IMR-90 (cell line): ENCODE data around the gene CMA1. TPM values are rescaled to one million over a fixed set of nuclear protein-coding genes. Genes with fewer than 3 reads are reported as not detected.

Experiments used
- ATAC-seq: fragments of 200-7000 bp; cut with Tn5 transposase; 2 replicates; pipeline ENCODE4 v1.9.1; 2020; ENCODE audit warnings: low read depth, mild to moderate bottlenecking, moderate library complexity
- BruUV-seq: library from RNA; stranded (reverse); fragments of 400-500 nt; replicated peaks from 2 replicates; lab custom pipeline; 2021; lab: Mats Ljungman, UMichigan
- CTCF ChIA-PET: fragments of 300-600 bp; formaldehyde crosslinking; extraction: SDS; loops from one replicate; lab custom pipeline; 2021; ENCODE audit warnings: antibody characterized with exemption; lab: Yijun Ruan, JAX
- POLR2A ChIA-PET: fragments of 300-600 bp; sonication (Branson Sonifier 250); formaldehyde crosslinking; loops from one replicate; lab custom pipeline; 2022; ENCODE audit warnings: antibody characterized with exemption; ENCODE audit not compliant: unreplicated experiment; lab: Charles Lee
- DNase-seq: peaks from one replicate; pipeline ENCODE4 v3.0.0; 2013
- H2AFZ ChIP-seq: replicated peaks from 2 replicates; pipeline ENCODE3; 2013; ENCODE audit warnings: low read length, mild to moderate bottlenecking; ENCODE audit not compliant: poor library complexity
- H2AK5ac ChIP-seq: 2 replicates; pipeline ENCODE4 v1.6.1; 2013; ENCODE audit warnings: low read depth, low read length, inconsistent platforms
- H2AK9ac ChIP-seq: replicated peaks from 2 replicates; pipeline ENCODE3; 2013; ENCODE audit warnings: mild to moderate bottlenecking, low read depth, low read length, moderate library complexity; ENCODE audit not compliant: poor library complexity
- H2BK120ac ChIP-seq: 2 replicates; pipeline ENCODE4 v1.6.1; 2013; ENCODE audit warnings: low read depth, low read length, inconsistent platforms
- H2BK15ac ChIP-seq: 3 replicates; pipeline ENCODE4 v1.6.1; 2013; ENCODE audit warnings: low read depth, low read length, inconsistent platforms
- H2BK20ac ChIP-seq: 2 replicates; pipeline ENCODE4 v1.6.1; 2013; ENCODE audit warnings: low read depth, mild to moderate bottlenecking, inconsistent platforms, low read length, moderate library complexity
- H2BK5ac ChIP-seq: 2 replicates; pipeline ENCODE4 v1.6.1; 2013; ENCODE audit warnings: mild to moderate bottlenecking, low read depth, low read length, inconsistent platforms; ENCODE audit not compliant: poor library complexity, severe bottlenecking
- H3K14ac ChIP-seq: replicated peaks from 2 replicates; pipeline ENCODE4 v1.6.1; 2013; ENCODE audit warnings: low read depth, low read length, inconsistent platforms
- H3K18ac ChIP-seq: 2 replicates; pipeline ENCODE4 v1.6.1; 2013; ENCODE audit warnings: low read depth, low read length, control low read depth
- H3K23ac ChIP-seq: 2 replicates; pipeline ENCODE4 v1.6.1; 2013; ENCODE audit warnings: low read depth, low read length, inconsistent platforms
- H3K27ac ChIP-seq: 2 replicates; pipeline ENCODE4 v1.5.1; 2013; ENCODE audit warnings: mild to moderate bottlenecking, control low read depth, low read length; ENCODE audit not compliant: insufficient read depth
- H3K27me3 ChIP-seq: 2 replicates; pipeline ENCODE4 v1.6.1; 2013; ENCODE audit warnings: low read length; ENCODE audit not compliant: control insufficient read depth, insufficient read depth
- H3K36me3 ChIP-seq: 2 replicates; pipeline ENCODE4 v1.6.1; 2013; ENCODE audit warnings: low read length, mixed read lengths; ENCODE audit not compliant: control insufficient read depth, insufficient read depth
- H3K4ac ChIP-seq: 2 replicates; pipeline ENCODE4 v1.6.1; 2013; ENCODE audit warnings: low read depth, low read length, inconsistent platforms
- H3K4me1 ChIP-seq: 2 replicates; pipeline ENCODE4 v1.6.1; 2013; ENCODE audit warnings: low read length, mixed read lengths; ENCODE audit not compliant: control insufficient read depth, insufficient read depth
- H3K4me2 ChIP-seq: 2 replicates; pipeline ENCODE4 v1.6.1; 2013; ENCODE audit warnings: low read depth, mild to moderate bottlenecking, control low read depth, low read length, moderate library complexity
- H3K4me3 ChIP-seq: 2 replicates; pipeline ENCODE4 v1.5.1; 2013; ENCODE audit warnings: low read depth, mild to moderate bottlenecking, control low read depth, low read length, moderate library complexity; ENCODE audit not compliant: insufficient read depth
- H3K56ac ChIP-seq: 2 replicates; pipeline ENCODE4 v1.6.1; 2013; ENCODE audit warnings: low read length, inconsistent platforms; ENCODE audit not compliant: insufficient read depth; ENCODE audit errors: extremely low read depth
- H3K79me1 ChIP-seq, 2 experiments: 2 replicates each; pipeline ENCODE4 v1.6.1; 2013; ENCODE audit warnings: low read length in 2 of 2, inconsistent platforms in 1 of 2, low read depth in 1 of 2
- H3K9ac ChIP-seq: 2 replicates; pipeline ENCODE4 v1.6.1; 2013; ENCODE audit warnings: low read depth, low read length, control low read depth
- H3K9me1 ChIP-seq: 2 replicates; pipeline ENCODE4 v1.6.1; 2013; ENCODE audit warnings: low read length, inconsistent platforms; ENCODE audit not compliant: insufficient read depth
- H3K9me3 ChIP-seq: 2 replicates; pipeline ENCODE4 v1.6.1; 2013; ENCODE audit warnings: low read length; ENCODE audit not compliant: control insufficient read depth, insufficient read depth
- H4K20me1 ChIP-seq: 2 replicates; pipeline ENCODE4 v1.6.1; 2013; ENCODE audit warnings: low read length, inconsistent platforms; ENCODE audit not compliant: insufficient read depth
- H4K5ac ChIP-seq: 2 replicates; pipeline ENCODE4 v1.6.1; 2013; ENCODE audit warnings: mild to moderate bottlenecking, low read depth, low read length, control low read depth
- H4K8ac ChIP-seq, 2 experiments: 2 replicates each; pipeline ENCODE4 v1.6.1; 2013; ENCODE audit warnings: low read depth in 2 of 2, low read length in 2 of 2, control low read depth in 1 of 2, inconsistent platforms in 1 of 2
- H4K91ac ChIP-seq: 2 replicates; pipeline ENCODE4 v1.6.1; 2013; ENCODE audit warnings: low read depth, low read length, inconsistent platforms; ENCODE audit not compliant: insufficient read depth
- WGBS, 2 experiments: methylation state at CpG; one replicate each; pipeline versions ENCODE4 v1.1.5 to v1.1.7; 2013; ENCODE audit warnings: missing lambda C conversion rate in 2 of 2; ENCODE audit not compliant: insufficient read length in 1 of 2; ENCODE audit errors: extremely low coverage in 2 of 2; 5-methylcytosine and 5-hydroxymethylcytosine counted together
- dilution Hi-C: fragments of 300-500 bp; cut with HindIII; formaldehyde crosslinking; loops from one replicate; pipeline ENCODE4 v1.14.3; 2018; ENCODE audit warnings: low sequenced_read_pairs; ENCODE audit not compliant: unreplicated experiment
- in situ Hi-C: fragments of 300-500 bp; cut with MboI; formaldehyde crosslinking; loops from 3 replicates; pipeline ENCODE4 v1.14.3; 2019; ENCODE audit warnings: low sequenced_read_pairs, inconsistent platforms, mixed read lengths
- intact Hi-C: fragments of 100-400 bp; cut with micrococcal nuclease; formaldehyde crosslinking; loops from 2 replicates; pipeline ENCODE4 v1.10.0; 2022
- polyA plus RNA-seq, 3 experiments: library from polyadenylated mRNA; depleted of rRNA; stranded (reverse); fragments of >200 nt; gene quantifications; 2 replicates each; pipeline ENCODE4 v1.2.3, GENCODE V29; 2012; ENCODE audit warnings: low replicate concordance in 1 of 3
- total RNA-seq: library from RNA; depleted of rRNA; stranded (reverse); fragments of >200 nt; gene quantifications from 2 replicates; pipeline ENCODE4 v1.2.3, GENCODE V29; 2012
- TF ChIP-seq, protein P1 (sequence below): fragments of 150-350 bp; IDR thresholded peaks from 2 replicates; pipeline ENCODE4 v1.6.1; 2017; ENCODE audit warnings: mild to moderate bottlenecking, antibody characterized with exemption, low read length, low read depth
- TF ChIP-seq, protein P2 (sequence below): fragments of 150-350 bp; IDR thresholded peaks from 2 replicates; pipeline ENCODE4 v1.6.1; 2016; ENCODE audit warnings: low read depth, mild to moderate bottlenecking, low read length, moderate library complexity, borderline replicate concordance

The CMA1 gene
- total and polyA plus RNA-seq, 2 of the 4 experiments (the other 2 are of a cell fraction): not detected

DNA sequence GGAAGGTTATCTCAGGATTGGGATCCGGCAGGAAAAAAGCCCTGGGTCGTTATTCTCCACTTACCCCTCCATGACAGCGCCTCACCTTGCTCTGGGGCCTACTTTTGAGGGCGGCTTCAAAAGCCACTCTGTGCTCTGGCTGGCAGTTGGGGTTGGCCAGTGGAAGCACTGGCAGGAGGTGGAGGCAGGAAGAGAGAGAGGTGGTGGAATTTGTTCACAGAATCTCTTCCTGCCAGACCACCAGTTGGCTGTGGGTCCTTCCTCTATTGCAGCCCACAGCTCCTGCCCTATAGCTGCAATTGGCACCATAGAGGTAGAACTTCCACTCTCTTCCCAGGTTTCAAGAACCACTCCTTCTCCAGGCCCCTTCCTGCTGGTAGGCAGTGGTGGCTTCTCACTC lies 32.8 kb downstream of the CMA1 start:
- H4K91ac ChIP-seq: no peak overlapping the region
- H2BK120ac ChIP-seq: no peak overlapping the region
- H3K23ac ChIP-seq: no peak overlapping the region
- no peak overlapping the region for H2AFZ ChIP-seq
- H3K27me3 ChIP-seq: no peaks in the 10 kb centered on the region
- WGBS, 2 experiments: no CpG with 5 or more reads among the region's 4 CpGs
- BruUV-seq: no TSS peak
- H2BK5ac ChIP-seq: no peak overlapping the region
- in situ Hi-C loops: no loop called here
- no peak overlapping the region for H2BK15ac ChIP-seq
- CTCF ChIA-PET: no interaction called here
- no peak overlapping the region for H3K18ac ChIP-seq
- H3K4me1 ChIP-seq: no peaks in the 10 kb centered on the region
- H3K9me1 ChIP-seq: no peaks in the 10 kb centered on the region
- H4K5ac ChIP-seq: no peak overlapping the region
- H2AK9ac ChIP-seq: no peak overlapping the region
- no peaks in the 10 kb centered on the region for H4K20me1 ChIP-seq
- H2BK20ac ChIP-seq: no peak overlapping the region
- H2AK5ac ChIP-seq: no peak overlapping the region
- H3K4ac ChIP-seq: no peak overlapping the region
- H3K79me1 ChIP-seq: no peaks in the 10 kb centered on the region
- intact Hi-C loops: no loop called here
- no peak overlapping the region for H4K8ac ChIP-seq
- no peak overlapping the region for H3K27ac ChIP-seq
- no peak overlapping the region for H3K9ac ChIP-seq
- no peak overlapping the region for H3K4me2 ChIP-seq
- H3K14ac ChIP-seq: no peak overlapping the region
- TF ChIP-seq, protein P1, sequence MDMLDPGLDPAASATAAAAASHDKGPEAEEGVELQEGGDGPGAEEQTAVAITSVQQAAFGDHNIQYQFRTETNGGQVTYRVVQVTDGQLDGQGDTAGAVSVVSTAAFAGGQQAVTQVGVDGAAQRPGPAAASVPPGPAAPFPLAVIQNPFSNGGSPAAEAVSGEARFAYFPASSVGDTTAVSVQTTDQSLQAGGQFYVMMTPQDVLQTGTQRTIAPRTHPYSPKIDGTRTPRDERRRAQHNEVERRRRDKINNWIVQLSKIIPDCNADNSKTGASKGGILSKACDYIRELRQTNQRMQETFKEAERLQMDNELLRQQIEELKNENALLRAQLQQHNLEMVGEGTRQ: no peak
- TF ChIP-seq, protein P2, sequence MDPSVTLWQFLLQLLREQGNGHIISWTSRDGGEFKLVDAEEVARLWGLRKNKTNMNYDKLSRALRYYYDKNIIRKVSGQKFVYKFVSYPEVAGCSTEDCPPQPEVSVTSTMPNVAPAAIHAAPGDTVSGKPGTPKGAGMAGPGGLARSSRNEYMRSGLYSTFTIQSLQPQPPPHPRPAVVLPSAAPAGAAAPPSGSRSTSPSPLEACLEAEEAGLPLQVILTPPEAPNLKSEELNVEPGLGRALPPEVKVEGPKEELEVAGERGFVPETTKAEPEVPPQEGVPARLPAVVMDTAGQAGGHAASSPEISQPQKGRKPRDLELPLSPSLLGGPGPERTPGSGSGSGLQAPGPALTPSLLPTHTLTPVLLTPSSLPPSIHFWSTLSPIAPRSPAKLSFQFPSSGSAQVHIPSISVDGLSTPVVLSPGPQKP: no peak
- no peak for ATAC-seq
- POLR2A ChIA-PET: no interaction called here
- H3K36me3 ChIP-seq: no peaks in the 10 kb centered on the region
- dilution Hi-C loops: no loop called here
- no peaks in the 10 kb centered on the region for H3K9me3 ChIP-seq
- H3K56ac ChIP-seq: no peak overlapping the region
- no peak overlapping the region for H3K4me3 ChIP-seq
- no peak for DNase-seq
